ENCODE measurements around the gene RMDN2.

RMDN2 gene

GRCh38 chr2:38039121-38039910 is 114.2 kb downstream of the RMDN2 start:
- DNase-seq (ENCODE audit: low read depth): no peak
- TF ChIP-seq CTCF (IDR thresholded peaks at IDR 0.05; ENCODE audit: control insufficient read depth, extremely low read depth, insufficient read depth): no peak
- no peak overlapping the region for H3K4me3 ChIP-seq (ENCODE audit: low read depth, low read length)

- DNase-seq (ENCODE audit: low read depth): no peak
- no peak overlapping the region for H3K4me3 ChIP-seq (ENCODE audit: low read depth, low read length)
- no peak for TF ChIP-seq CTCF (IDR thresholded peaks at IDR 0.05; ENCODE audit: control insufficient read depth, extremely low read depth, insufficient read depth)
These were observed 120.7 kb downstream of the RMDN2 start for GRCh38 chr2:38045811-38046210.

- no peak for TF ChIP-seq CTCF (IDR thresholded peaks at IDR 0.05; ENCODE audit: control insufficient read depth, extremely low read depth, insufficient read depth)
- no peak for DNase-seq (ENCODE audit: low read depth)
- no peak overlapping the region for H3K4me3 ChIP-seq (ENCODE audit: low read depth, low read length)
These were observed 131.1 kb downstream of the RMDN2 start for GRCh38 chr2:38056216-38056615.

GRCh38 chr2:38057651-38058410 is 132.7 kb downstream of the RMDN2 start:
- no peak for DNase-seq (ENCODE audit: low read depth)
- no peak overlapping the region for H3K4me3 ChIP-seq (ENCODE audit: low read depth, low read length)
- TF ChIP-seq CTCF (IDR thresholded peaks at IDR 0.05; ENCODE audit: control insufficient read depth, extremely low read depth, insufficient read depth): no peak

GRCh38 chr2:38060236-38061018 is 135.3 kb downstream of the RMDN2 start:
- no peak for DNase-seq (ENCODE audit: low read depth)
- H3K4me3 ChIP-seq (ENCODE audit: low read depth, low read length): no peak overlapping the region
- TF ChIP-seq CTCF (IDR thresholded peaks at IDR 0.05; ENCODE audit: control insufficient read depth, extremely low read depth, insufficient read depth): no peak

GRCh38 chr2:38064801-38065501 is 139.9 kb downstream of the RMDN2 start:
- no peak overlapping the region for H3K4me3 ChIP-seq (ENCODE audit: low read depth, low read length)
- no peak for TF ChIP-seq CTCF (IDR thresholded peaks at IDR 0.05; ENCODE audit: control insufficient read depth, extremely low read depth, insufficient read depth)
- no peak for DNase-seq (ENCODE audit: low read depth)

All from LNCaP clone FGC (cell line).